K562 (cell line): ENCODE data around the gene KCNMB2. TPM values are rescaled to one million over a fixed set of nuclear protein-coding genes. Genes with fewer than 3 reads are reported as not detected.

Source experiments
- CHD7 ChIP-seq: fragments of 200-600 bp; sonication (generic); IDR thresholded peaks from one replicate; pipeline ENCODE4 v1.6.1; 2012; ENCODE audit warnings: mild to moderate bottlenecking, low read depth, low read length, inconsistent platforms
- E2F3 ChIP-seq: fragments of 250-450 bp; sonication (Bioruptor Pico); IDR thresholded peaks from 2 replicates; pipeline ENCODE4 v1.4.0; 2020; ENCODE audit warnings: mild to moderate bottlenecking
- SREBF2 ChIP-seq: sonication (generic); formaldehyde crosslinking; IDR thresholded peaks from 2 replicates; pipeline ENCODE4 v1.4.0; 2020; ENCODE audit warnings: mild to moderate bottlenecking, missing genetic modification reagents
- ZNF76 ChIP-seq: fragments of 250-450 bp; sonication (Bioruptor Pico); IDR thresholded peaks from 2 replicates; pipeline ENCODE4 v1.4.0; 2020; ENCODE audit warnings: mild to moderate bottlenecking, moderate library complexity, borderline replicate concordance
- polyA plus RNA-seq, 8 experiments: library from polyadenylated mRNA; depleted of rRNA in 4 of 8; stranded (reverse) in 5 of 8; unstranded in 3 of 8; fragments of >200 nt; fragmentation: Nextera tagmentation in 2 of 8; fragmentation: Illumina TruSeq in 1 of 8; extraction: Ambion mirVana in 2 of 8; extraction: Trizol in 1 of 8; gene quantifications; 2 replicates each; pipeline versions ENCODE4 v1.2.1 to v1.2.3, GENCODE V29; 2011 to 2014; ENCODE audit warnings: inconsistent platforms in 1 of 8, missing spikeins in 1 of 8
- total RNA-seq, 7 experiments: library from RNA; depleted of rRNA in 6 of 7; stranded (reverse); fragments of >200 nt in 6 of 7; fragmentation: Illumina TruSeq in 2 of 7; extraction: Trizol in 2 of 7; gene quantifications; 2 replicates each; pipeline versions ENCODE4 v1.2.1 to v1.2.3, GENCODE V29; 2011 to 2021; ENCODE audit warnings: low replicate concordance in 1 of 7
- TF ChIP-seq, protein P1 (sequence below): sonication (generic); formaldehyde crosslinking; IDR thresholded peaks from 2 replicates; pipeline ENCODE4 v1.8.1; 2023; ENCODE audit warnings: mild to moderate bottlenecking, missing genetic modification reagents

Gene KCNMB2
- total and polyA plus RNA-seq, 9 of the 15 experiments (the other 6 are each of a cell fraction or from before 2014, with no cell fraction given) = 0.04 to 0.15 TPM; not detected in 7

DNA sequence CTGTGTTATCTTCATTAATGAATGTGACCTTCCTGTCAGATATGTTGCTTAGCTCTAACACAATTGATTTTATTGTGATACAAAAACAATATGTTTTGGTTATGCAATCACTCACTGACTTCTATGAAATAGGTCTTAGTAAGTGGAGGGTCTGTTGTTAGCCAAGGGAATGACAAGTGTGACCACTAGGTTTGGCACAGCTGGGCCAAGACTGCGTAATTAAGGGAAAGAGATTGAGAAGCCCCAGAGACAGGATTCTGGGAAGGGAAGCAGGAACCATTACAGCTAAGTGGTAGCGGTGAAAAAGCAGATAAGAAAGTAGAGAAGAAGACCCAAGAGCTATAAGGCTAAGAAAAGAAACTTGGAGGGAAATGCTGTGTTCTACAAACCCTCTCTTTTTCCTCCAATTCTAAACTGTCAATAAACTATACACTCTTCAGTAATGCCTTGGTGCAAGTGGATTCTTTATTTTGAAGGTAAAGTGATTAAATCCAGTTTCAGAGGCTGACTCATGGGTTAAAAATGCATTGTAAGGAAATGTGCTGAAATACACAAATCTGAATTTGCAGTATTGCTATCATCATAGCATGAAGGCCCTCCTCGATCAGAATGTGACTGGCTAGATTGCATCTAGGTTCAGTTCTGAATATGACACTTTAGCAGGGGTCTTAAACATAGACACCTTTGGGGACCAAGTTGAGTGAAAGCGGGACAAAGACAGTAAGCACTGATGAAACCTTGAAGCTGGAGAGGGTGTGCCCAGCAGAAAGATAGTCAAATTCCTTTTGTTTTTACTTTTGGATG is 26.1 kb downstream of the KCNMB2 start (continued):
- TF ChIP-seq CHD7 (no peak), ZNF76 (CRISPR knock-in tag) (no peak), E2F3 (CRISPR knock-in tag) (no peak), SREBF2 (CRISPR knock-in tag) (no peak)
- TF ChIP-seq, protein P1, sequence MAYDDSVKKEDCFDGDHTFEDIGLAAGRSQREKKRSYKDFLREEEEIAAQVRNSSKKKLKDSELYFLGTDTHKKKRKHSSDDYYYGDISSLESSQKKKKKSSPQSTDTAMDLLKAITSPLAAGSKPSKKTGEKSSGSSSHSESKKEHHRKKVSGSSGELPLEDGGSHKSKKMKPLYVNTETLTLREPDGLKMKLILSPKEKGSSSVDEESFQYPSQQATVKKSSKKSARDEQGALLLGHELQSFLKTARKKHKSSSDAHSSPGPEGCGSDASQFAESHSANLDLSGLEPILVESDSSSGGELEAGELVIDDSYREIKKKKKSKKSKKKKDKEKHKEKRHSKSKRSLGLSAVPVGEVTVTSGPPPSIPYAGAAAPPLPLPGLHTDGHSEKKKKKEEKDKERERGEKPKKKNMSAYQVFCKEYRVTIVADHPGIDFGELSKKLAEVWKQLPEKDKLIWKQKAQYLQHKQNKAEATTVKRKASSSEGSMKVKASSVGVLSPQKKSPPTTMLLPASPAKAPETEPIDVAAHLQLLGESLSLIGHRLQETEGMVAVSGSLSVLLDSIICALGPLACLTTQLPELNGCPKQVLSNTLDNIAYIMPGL (CRISPR knock-in tag) = no peak
- TF ChIP-seq, all 486 proteins: peak for 0
